BE2C (cell line): Measurements from ENCODE around the gene ESRRB.
A peak's percentile ranks its signal among the peaks of the same experiment; 100 is the strongest.

Experiments used
- DNase-seq: peaks from one replicate; pipeline ENCODE4 v3.0.0-alpha.2; 2020
- H3K27me3 ChIP-seq: fragments of 250-450 bp; sonication (Bioruptor Pico); 2 replicates; pipeline ENCODE4 v1.5.1; 2020; ENCODE audit warnings: mild to moderate bottlenecking
- H3K36me3 ChIP-seq: fragments of 250-450 bp; sonication (Bioruptor Pico); 2 replicates; pipeline ENCODE4 v1.5.1; 2020; ENCODE audit warnings: mild to moderate bottlenecking
- H3K4me1 ChIP-seq: fragments of 250-450 bp; sonication (Bioruptor Pico); 2 replicates; pipeline ENCODE4 v1.5.1; 2020
- H3K4me3 ChIP-seq: 2 replicates; pipeline ENCODE4 v1.5.1; 2011; ENCODE audit warnings: low read depth, low read length
- H3K9me3 ChIP-seq: fragments of 250-450 bp; sonication (Bioruptor Pico); 2 replicates; pipeline ENCODE4 v1.5.1; 2020
- TF ChIP-seq, protein P1 (sequence below): IDR thresholded peaks from 2 replicates; pipeline ENCODE4 v1.5.1; 2012; ENCODE audit warnings: mild to moderate bottlenecking, low read depth, low read length

Gene ESRRB

DNA sequence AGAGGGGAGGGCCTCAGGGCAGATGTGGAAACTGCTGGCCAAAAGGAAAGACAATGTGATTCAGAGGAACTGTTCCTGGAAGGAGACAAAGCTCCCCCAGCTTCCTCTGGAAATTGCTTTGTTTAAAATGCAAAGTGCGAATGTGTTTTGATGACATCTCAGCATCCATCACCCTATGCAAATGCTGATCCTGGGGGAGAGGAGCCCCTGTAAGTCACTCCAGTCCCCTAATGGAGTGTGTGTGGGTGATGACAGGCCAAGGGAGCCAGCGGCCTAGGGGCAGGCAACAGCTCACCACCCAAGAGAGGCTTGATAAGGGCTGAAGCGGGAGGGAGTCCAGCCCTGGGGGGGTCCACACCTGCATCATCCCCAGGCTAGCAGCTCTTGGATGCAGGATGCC, 134.2 kb downstream of the ESRRB start:
- DNase-seq, result no peak
- no peaks in the 10 kb centered on the region for H3K27me3 ChIP-seq
- no peaks in the 10 kb centered on the region for H3K9me3 ChIP-seq
- H3K4me3 ChIP-seq, result no peak overlapping the region
- TF ChIP-seq, protein P1, sequence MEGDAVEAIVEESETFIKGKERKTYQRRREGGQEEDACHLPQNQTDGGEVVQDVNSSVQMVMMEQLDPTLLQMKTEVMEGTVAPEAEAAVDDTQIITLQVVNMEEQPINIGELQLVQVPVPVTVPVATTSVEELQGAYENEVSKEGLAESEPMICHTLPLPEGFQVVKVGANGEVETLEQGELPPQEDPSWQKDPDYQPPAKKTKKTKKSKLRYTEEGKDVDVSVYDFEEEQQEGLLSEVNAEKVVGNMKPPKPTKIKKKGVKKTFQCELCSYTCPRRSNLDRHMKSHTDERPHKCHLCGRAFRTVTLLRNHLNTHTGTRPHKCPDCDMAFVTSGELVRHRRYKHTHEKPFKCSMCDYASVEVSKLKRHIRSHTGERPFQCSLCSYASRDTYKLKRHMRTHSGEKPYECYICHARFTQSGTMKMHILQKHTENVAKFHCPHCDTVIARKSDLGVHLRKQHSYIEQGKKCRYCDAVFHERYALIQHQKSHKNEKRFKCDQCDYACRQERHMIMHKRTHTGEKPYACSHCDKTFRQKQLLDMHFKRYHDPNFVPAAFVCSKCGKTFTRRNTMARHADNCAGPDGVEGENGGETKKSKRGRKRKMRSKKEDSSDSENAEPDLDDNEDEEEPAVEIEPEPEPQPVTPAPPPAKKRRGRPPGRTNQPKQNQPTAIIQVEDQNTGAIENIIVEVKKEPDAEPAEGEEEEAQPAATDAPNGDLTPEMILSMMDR, result no peak
- no peaks in the 10 kb centered on the region for H3K4me1 ChIP-seq
- no peaks in the 10 kb centered on the region for H3K36me3 ChIP-seq

- TF ChIP-seq, protein P1, result peak; percentile 49
- Histone ChIP-seq H3K36me3 (no peaks in the 10 kb centered on the region), H3K27me3 (no peaks in the 10 kb centered on the region), H3K4me3 (no peak overlapping the region), H3K4me1 (no peaks in the 10 kb centered on the region), H3K9me3 (no peaks in the 10 kb centered on the region)
- peak; percentile 44 for DNase-seq
These were observed 138.5 kb downstream of the ESRRB start for GRCh38 chr14:76514213-76514998.

- Histone ChIP-seq H3K27me3 (no peaks in the 10 kb centered on the region), H3K4me3 (no peak overlapping the region), H3K9me3 (no peaks in the 10 kb centered on the region), H3K36me3 (no peaks in the 10 kb centered on the region), H3K4me1 (no peaks in the 10 kb centered on the region)
- TF ChIP-seq, protein P1, result no peak
- DNase-seq, result no peak
These were observed 140.9 kb downstream of the ESRRB start for GRCh38 chr14:76516884-76517283.

- H3K9me3 ChIP-seq, result no peaks in the 10 kb centered on the region
- no peak overlapping the region for H3K4me3 ChIP-seq
- H3K27me3 ChIP-seq, result no peaks in the 10 kb centered on the region
- TF ChIP-seq, protein P1, result no peak
- no peaks in the 10 kb centered on the region for H3K4me1 ChIP-seq
- no peaks in the 10 kb centered on the region for H3K36me3 ChIP-seq
- DNase-seq, result no peak
These were observed 142.4 kb downstream of the ESRRB start for GRCh38 chr14:76518366-76518765.

- TF ChIP-seq, protein P1, result no peak
- DNase-seq, result no peak
- no peaks in the 10 kb centered on the region for H3K4me1 ChIP-seq
These were observed 149.3 kb downstream of the ESRRB start for GRCh38 chr14:76525106-76525821.

GRCh38 chr14:76531085-76531484, 155.1 kb downstream of the ESRRB start:
- Histone ChIP-seq H3K4me3 (no peak overlapping the region), H3K36me3 (no peaks in the 10 kb centered on the region), H3K4me1 (no peaks in the 10 kb centered on the region), H3K9me3 (no peaks in the 10 kb centered on the region), H3K27me3 (no peaks in the 10 kb centered on the region)
- DNase-seq, result no peak
- TF ChIP-seq, protein P1, result no peak

More at GRCh38 chr14:76525106-76525821, 149.3 kb downstream of the ESRRB start:
- H3K9me3 ChIP-seq, result no peaks in the 10 kb centered on the region
- no peaks in the 10 kb centered on the region for H3K36me3 ChIP-seq
- H3K27me3 ChIP-seq, result no peaks in the 10 kb centered on the region
- H3K4me3 ChIP-seq, result no peak overlapping the region
